Breast epithelium (tissue), 3 donors: ENCODE data around the gene LPO.

Experiments used
- CTCF ChIP-seq, 3 donors: fragments of 450-650 bp; IDR thresholded peaks; one replicate each; pipeline ENCODE4 v1.5.1; 2016 to 2017; ENCODE audit warnings: antibody characterized with exemption in 3 of 3, mild to moderate bottlenecking in 3 of 3, moderate library complexity in 3 of 3
- POLR2A ChIP-seq: fragments of 450-650 bp; IDR thresholded peaks from one replicate; pipeline ENCODE4 v1.6.1; 2016; ENCODE audit warnings: antibody characterized with exemption, mild to moderate bottlenecking, moderate library complexity
- POLR2AphosphoS5 ChIP-seq, 3 donors: sonication (generic); formaldehyde crosslinking; IDR thresholded peaks; one replicate each; pipeline ENCODE4 v1.6.1; 2017; ENCODE audit warnings: antibody characterized with exemption in 3 of 3

GRCh38 chr17:58289869-58290268 lies 51.5 kb downstream of the LPO start:
- TF ChIP-seq CTCF (IDR thresholded peaks at IDR 0.05): no peak
- TF ChIP-seq POLR2A: no peak
- no peak for TF ChIP-seq POLR2AphosphoS5 (IDR thresholded peaks at IDR 0.05)
